HAP-1 (cell line): ENCODE measurements around the gene SMCO4.

ENCODE experiments used
- DNase-seq, 2 experiments: peaks; one replicate each; pipeline ENCODE4 v3.0.0-alpha.2; 2016 to 2020; ENCODE audit warnings: low spot score in 2 of 2
- H3K27me3 ChIP-seq: fragments of 250-450 bp; sonication (Bioruptor Pico); 2 replicates; pipeline ENCODE4 v1.5.1; 2020; ENCODE audit warnings: low read depth, mild to moderate bottlenecking, moderate library complexity
- H3K36me3 ChIP-seq: fragments of 250-450 bp; sonication (Bioruptor Pico); replicated peaks from 2 replicates; pipeline ENCODE4 v1.5.1; 2020; ENCODE audit warnings: mild to moderate bottlenecking
- H3K4me1 ChIP-seq: fragments of 250-450 bp; sonication (Bioruptor Pico); 2 replicates; pipeline ENCODE4 v1.5.1; 2020; ENCODE audit warnings: mild to moderate bottlenecking
- H3K4me3 ChIP-seq: fragments of 250-450 bp; sonication (Bioruptor Pico); 2 replicates; pipeline ENCODE4 v1.5.1; 2020; ENCODE audit warnings: mild to moderate bottlenecking, moderate library complexity
- H3K9me3 ChIP-seq: fragments of 250-450 bp; sonication (Bioruptor Pico); 2 replicates; pipeline ENCODE4 v1.5.1; 2020; ENCODE audit warnings: mild to moderate bottlenecking, moderate library complexity
- in situ Hi-C: fragments of 300-500 bp; cut with MboI; formaldehyde crosslinking; loops from 3 replicates; pipeline ENCODE4 v1.14.3; 2020; ENCODE audit warnings: low sequenced_read_pairs, inconsistent platforms, mixed read lengths

The SMCO4 gene

GRCh38 chr11:93517041-93517440 is 26.1 kb downstream of the SMCO4 start:
- no peaks in the 10 kb centered on the region for H3K27me3 ChIP-seq
- H3K4me1 ChIP-seq = no peaks in the 10 kb centered on the region; the same call in 1 of the 2 replicates
- no peaks in the 10 kb centered on the region for H3K36me3 ChIP-seq
- in situ Hi-C loops = no loop called here
- H3K4me3 ChIP-seq = no peak overlapping the region
- no peaks in the 10 kb centered on the region for H3K9me3 ChIP-seq
- DNase-seq = no peak

DNA sequence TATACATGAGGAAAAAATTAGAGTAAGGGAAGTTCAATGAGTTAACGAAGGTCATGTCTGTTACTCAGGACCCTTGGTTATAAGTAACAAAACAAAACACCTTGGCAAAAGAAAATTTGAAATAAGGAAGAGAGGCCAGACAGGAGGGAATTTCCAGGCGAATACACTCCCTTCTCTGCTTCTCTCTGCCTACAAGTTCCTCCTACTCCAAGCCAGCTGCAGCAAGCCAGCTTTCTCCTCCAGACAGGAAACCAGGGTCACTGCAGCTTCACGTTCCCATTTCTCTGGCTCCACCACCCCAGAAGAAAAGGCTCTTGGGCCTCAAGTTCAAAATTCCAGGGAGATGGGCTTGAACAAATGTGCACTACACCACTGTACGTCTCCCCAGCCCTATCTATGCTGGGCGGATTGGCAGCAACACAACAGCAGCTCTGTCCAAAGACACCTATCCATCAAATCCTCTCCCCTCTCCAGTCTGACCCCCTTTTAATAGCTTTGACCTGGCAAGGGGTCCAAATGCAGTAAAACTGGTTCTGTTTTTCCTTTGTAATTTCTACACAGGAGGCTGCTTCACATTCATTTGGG is 27.7 kb downstream of the SMCO4 start:
- in situ Hi-C loops = no loop called here
- Histone ChIP-seq H3K4me1 (no peaks in the 10 kb centered on the region; the same call in 1 of the 2 replicates), H3K4me3 (no peak overlapping the region), H3K27me3 (no peaks in the 10 kb centered on the region), H3K36me3 (no peaks in the 10 kb centered on the region), H3K9me3 (no peaks in the 10 kb centered on the region)
- DNase-seq = no peak

DNA sequence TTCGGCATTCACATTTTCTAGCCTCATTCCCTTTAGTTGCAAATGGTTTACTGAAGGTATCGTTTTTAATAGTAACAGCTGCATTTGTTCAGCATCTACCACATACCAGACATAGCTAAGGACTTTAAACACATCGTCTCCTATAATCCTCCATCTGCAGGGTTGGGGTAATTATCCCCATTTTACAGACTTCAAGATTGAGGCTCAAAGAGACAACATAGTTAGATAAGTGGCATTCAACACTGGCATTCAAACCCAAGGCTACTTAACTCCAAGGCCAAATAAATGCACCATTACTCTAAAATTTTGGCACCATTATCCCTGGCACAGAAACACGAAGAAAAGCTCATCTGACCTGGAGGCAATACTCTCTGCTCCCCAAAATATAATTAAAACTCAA is 28.5 kb downstream of the SMCO4 start:
- Histone ChIP-seq H3K27me3 (no peaks in the 10 kb centered on the region), H3K9me3 (no peaks in the 10 kb centered on the region), H3K36me3 (no peaks in the 10 kb centered on the region), H3K4me1 (no peaks in the 10 kb centered on the region; the same call in 1 of the 2 replicates), H3K4me3 (no peak overlapping the region)
- DNase-seq = no peak
- in situ Hi-C loops = no loop called here

GRCh38 chr11:93513772-93514171 is 29.4 kb downstream of the SMCO4 start:
- no peaks in the 10 kb centered on the region for H3K36me3 ChIP-seq
- no peak for DNase-seq
- in situ Hi-C loops = no loop called here
- H3K9me3 ChIP-seq = no peaks in the 10 kb centered on the region
- no peak overlapping the region for H3K4me3 ChIP-seq
- H3K4me1 ChIP-seq = no peaks in the 10 kb centered on the region; the same call in 1 of the 2 replicates
- no peaks in the 10 kb centered on the region for H3K27me3 ChIP-seq

- Histone ChIP-seq H3K4me3 (no peak overlapping the region), H3K4me1 (no peaks in the 10 kb centered on the region; the same call in 1 of the 2 replicates), H3K27me3 (no peaks in the 10 kb centered on the region), H3K9me3 (no peaks in the 10 kb centered on the region), H3K36me3 (no peaks in the 10 kb centered on the region)
- in situ Hi-C loops = no loop called here
- DNase-seq = no peak
These were observed 30.1 kb downstream of the SMCO4 start for GRCh38 chr11:93512949-93513667.

GRCh38 chr11:93512073-93512475 is 31.1 kb downstream of the SMCO4 start:
- H3K9me3 ChIP-seq = no peaks in the 10 kb centered on the region
- no peaks in the 10 kb centered on the region for H3K36me3 ChIP-seq
- no peak overlapping the region for H3K4me3 ChIP-seq
- no peak for DNase-seq
- in situ Hi-C loops = no loop called here
- H3K27me3 ChIP-seq = no peaks in the 10 kb centered on the region
- no peaks in the 10 kb centered on the region for H3K4me1 ChIP-seq

DNA sequence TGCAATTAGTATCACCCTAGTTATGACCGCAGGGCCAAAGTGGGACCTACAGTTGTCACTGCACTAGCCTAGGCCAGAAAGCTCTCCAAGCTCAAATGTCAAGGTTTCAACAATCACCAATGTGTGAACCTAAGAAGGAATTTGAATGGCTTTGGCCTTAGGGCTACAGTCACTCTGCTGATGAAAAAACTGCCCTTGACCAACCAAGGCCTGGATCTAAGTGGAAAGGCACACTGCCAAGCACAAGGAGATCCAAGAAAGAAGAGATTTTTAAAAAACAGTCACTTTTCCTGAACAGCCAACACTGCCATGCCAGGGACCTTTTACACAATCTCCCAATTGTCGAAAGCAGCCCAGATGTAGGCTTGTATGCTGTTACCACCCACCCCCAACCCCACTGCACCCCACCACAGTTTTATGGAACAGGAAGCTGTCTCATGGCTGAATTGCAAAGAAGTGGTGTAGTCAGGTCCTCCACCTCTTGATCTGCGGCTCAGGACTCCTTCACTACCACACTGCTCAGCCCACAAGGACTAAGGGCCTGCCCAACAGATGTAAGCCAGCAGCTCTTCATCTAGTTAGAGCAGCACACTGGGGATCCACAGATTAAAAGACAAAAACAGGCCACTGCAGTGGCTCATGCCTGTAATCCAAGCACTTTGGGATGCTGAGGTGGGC is 32.9 kb downstream of the SMCO4 start:
- in situ Hi-C loops = no loop called here
- Histone ChIP-seq H3K4me3 (no peak overlapping the region), H3K9me3 (no peaks in the 10 kb centered on the region), H3K4me1 (no peaks in the 10 kb centered on the region), H3K36me3 (no peaks in the 10 kb centered on the region), H3K27me3 (no peaks in the 10 kb centered on the region)
- DNase-seq = no peak

DNA sequence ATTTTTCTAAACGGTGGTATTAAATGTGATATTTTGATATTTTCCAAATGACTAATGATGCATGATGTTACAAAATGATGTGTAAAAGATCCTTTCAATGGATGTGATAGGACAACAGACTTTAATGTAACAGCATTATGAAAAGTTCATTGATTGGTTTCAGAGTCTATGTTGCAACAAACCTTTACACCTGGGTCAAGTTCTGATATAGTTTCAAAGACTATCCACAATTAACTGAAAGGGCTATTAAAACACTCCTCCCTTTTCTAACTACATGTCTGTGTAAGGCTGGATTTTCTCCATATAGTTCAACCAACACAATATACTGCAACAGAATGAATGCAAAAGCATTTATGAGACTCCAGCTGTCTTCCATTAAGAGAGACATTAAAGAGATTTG is 35.7 kb downstream of the SMCO4 start:
- in situ Hi-C loops = no loop called here
- no peak for DNase-seq
- no peaks in the 10 kb centered on the region for H3K36me3 ChIP-seq

DNA sequence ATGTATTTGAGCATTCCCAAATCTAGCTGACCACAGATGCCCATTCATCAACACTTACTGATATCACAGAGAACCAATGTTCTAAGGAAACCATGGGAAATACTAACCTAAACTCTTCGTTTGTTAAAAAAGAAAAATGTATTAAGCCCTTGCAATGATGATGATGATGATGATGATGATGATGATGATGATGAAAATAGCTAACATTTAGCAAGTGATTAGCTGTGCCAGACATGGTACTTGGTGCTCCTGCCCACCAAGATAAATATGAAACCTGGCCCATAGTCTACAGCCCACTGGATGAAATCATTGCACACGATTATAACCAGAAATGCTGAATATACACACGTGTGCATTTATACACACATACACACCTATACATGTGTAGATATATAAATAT is 37.5 kb downstream of the SMCO4 start:
- no peaks in the 10 kb centered on the region for H3K36me3 ChIP-seq
- no peak for DNase-seq
- no peaks in the 10 kb centered on the region for H3K27me3 ChIP-seq
- in situ Hi-C loops = no loop called here
- no peaks in the 10 kb centered on the region for H3K9me3 ChIP-seq
- no peaks in the 10 kb centered on the region for H3K4me1 ChIP-seq
- H3K4me3 ChIP-seq = no peak overlapping the region

More for the DNA sequence above, 35.7 kb downstream of the SMCO4 start:
- H3K4me1 ChIP-seq = no peaks in the 10 kb centered on the region
- no peaks in the 10 kb centered on the region for H3K9me3 ChIP-seq
- no peaks in the 10 kb centered on the region for H3K27me3 ChIP-seq
- H3K4me3 ChIP-seq = no peak overlapping the region

DNA sequence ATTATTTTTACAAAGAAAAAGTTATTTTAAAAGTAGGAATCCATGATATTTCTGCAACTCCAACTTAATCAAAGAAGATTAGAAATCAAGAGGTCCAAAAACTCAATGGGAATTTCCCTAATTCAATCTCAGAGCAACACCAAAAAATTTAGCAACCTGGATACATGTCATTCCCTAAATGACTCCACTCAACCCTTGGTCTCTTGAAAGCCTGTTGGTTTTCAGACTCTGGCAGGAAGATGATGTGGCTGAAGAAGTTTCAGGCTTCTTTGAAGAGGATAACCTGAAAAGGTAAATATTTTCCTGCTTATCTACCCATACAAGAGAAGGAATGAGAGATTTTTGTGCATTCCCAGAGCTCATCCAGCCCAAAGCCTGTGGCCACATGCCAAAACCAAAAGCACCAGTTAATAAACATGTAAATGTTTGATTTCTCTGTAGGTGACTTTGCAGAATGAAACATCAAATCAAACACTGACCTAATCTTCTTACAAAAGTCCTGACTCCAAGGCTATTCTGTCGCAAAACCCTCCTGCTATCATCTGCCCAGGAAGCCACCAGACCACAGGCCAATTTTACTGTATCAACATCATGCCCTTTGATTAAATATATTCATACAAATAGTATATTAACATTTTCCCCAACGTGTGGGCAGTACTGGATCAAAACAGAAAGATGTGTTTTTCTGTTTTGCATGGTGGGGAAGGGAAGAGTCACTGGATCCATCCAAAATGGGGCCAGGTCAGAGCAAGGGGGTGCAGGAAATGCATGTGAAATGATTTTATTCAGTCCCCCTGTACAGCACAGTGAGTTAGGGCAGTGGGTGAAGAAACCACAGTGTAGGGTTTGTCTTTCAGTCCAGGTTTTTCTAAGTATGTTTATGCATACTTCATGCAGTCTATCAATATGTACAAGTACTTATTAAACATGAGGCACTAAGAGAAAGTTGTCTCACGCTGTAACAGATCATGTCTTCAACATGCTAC is 38.8 kb downstream of the SMCO4 start:
- Histone ChIP-seq H3K9me3 (no peaks in the 10 kb centered on the region), H3K4me1 (no peaks in the 10 kb centered on the region), H3K4me3 (no peak overlapping the region), H3K36me3 (no peaks in the 10 kb centered on the region), H3K27me3 (no peaks in the 10 kb centered on the region)
- no peak for DNase-seq
- in situ Hi-C loops = no loop called here

DNA sequence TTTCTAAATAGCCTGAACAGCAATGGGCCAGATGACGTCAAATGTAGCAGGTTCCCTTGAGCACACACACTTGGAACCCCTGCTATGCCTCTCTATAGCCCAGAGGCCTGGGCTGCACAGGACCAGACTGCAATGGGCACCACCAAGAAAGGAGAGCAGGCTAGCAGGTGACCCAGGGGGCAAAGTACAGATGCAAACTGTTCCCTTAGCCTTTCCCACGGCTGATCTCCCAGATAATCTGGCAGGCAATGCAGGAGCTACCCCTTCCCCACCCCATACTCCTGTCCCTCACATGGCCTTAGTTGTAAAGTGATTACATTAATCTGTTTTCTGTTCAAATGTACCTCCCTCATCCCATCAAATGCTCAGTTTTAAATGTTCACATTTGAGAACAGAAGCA is 41.3 kb downstream of the SMCO4 start:
- in situ Hi-C loops = no loop called here
- H3K9me3 ChIP-seq = no peaks in the 10 kb centered on the region
- H3K4me1 ChIP-seq = peaks cover 7% of the 10 kb centered on the region; the same call in 1 of the 2 replicates
- no peak for DNase-seq
- H3K27me3 ChIP-seq = no peaks in the 10 kb centered on the region
- H3K36me3 ChIP-seq = no peaks in the 10 kb centered on the region
- no peak overlapping the region for H3K4me3 ChIP-seq

DNA sequence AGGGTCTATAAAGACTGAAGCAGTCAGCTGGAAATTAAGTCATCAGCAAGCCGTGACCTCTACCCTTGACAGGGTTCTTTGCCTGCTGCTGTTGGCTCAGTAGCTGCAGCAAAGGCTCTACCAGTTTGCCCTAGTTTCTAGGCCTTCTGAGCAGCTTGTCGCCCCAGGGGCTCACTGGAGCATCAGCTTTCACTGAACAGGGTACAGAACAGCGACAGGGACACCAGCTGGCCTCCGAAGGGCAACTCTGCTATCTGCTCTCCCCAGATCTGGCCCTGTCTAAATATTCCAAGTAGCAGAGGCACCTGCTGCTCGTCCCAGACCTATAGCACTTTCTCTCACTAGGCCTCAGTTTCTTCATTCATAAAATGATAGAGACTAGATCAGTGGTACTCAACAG is 42.4 kb downstream of the SMCO4 start:
- H3K27me3 ChIP-seq = no peaks in the 10 kb centered on the region
- no peak for DNase-seq
- H3K9me3 ChIP-seq = no peaks in the 10 kb centered on the region
- H3K4me1 ChIP-seq = peaks cover 7% of the 10 kb centered on the region; the same call in 1 of the 2 replicates
- in situ Hi-C loops = no loop called here
- H3K4me3 ChIP-seq = no peak overlapping the region
- 0 out of 2 replicates have a peak, but pooled peaks cover under 1% of the 10 kb centered on the region for H3K36me3 ChIP-seq

DNA sequence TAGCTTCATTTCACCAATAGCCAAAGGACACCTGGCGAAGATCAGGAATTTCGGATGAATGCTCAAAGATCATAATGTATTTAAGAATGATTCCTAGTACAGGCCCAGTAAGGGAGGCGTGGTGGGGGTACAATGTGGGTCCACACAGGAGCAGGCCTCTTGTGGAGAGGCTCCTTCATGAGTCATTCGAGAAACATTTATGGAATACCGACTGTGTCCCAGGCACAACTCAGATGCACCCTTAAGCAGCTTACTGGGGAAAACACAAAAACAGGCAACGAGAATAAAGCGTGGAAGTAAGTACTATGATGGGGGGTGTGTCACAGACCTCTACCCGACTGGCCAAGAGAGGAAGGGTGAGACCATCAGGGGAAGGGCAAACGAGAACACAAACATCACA is 44.5 kb downstream of the SMCO4 start:
- Histone ChIP-seq H3K4me1 (peaks cover 7% of the 10 kb centered on the region; the same call in 1 of the 2 replicates), H3K9me3 (no peaks in the 10 kb centered on the region), H3K36me3 (0 out of 2 replicates have a peak, but pooled peaks cover 2% of the 10 kb centered on the region), H3K27me3 (no peaks in the 10 kb centered on the region), H3K4me3 (no peak overlapping the region)
- DNase-seq = peak in 1 of 2 experiments; percentile 13
- in situ Hi-C loops = no loop called here
